Activated CD8-positive, alpha-beta memory T cell treated with anti-CD3 and anti-CD28 coated beads, Interleukin-2, amount 50 U/mL, for 1 hour (primary cell): ENCODE data around the gene SLC36A4.
"Not testable (repeated sequence)": the region's sequence is repeated elsewhere in the genome, so short reads cannot be mapped to it uniquely, and the experiment has no call there.

Experiments
- DNase-seq: peaks from one replicate; pipeline ENCODE4 v3.0.0-alpha.2; 2020; ENCODE audit errors: extremely low read depth

The SLC36A4 gene

GRCh38 chr11:93122535-93123235 lies 75.1 kb downstream of the SLC36A4 start:
- DNase-seq, result no peak

- DNase-seq, result no peak
These were observed 79.5 kb downstream of the SLC36A4 start for GRCh38 chr11:93118276-93118675.

- DNase-seq, result no peak
These were observed 80.2 kb downstream of the SLC36A4 start for GRCh38 chr11:93117565-93117964.

- DNase-seq, result no peak
These were observed 81.0 kb downstream of the SLC36A4 start for GRCh38 chr11:93116641-93117441.

- no peak for DNase-seq
These were observed 83.5 kb downstream of the SLC36A4 start for GRCh38 chr11:93114304-93114703.

- no peak for DNase-seq
These were observed 84.0 kb downstream of the SLC36A4 start for GRCh38 chr11:93113824-93114223.

GRCh38 chr11:93111147-93111546 lies 86.6 kb downstream of the SLC36A4 start:
- not testable (repeated sequence) for DNase-seq

- no peak for DNase-seq
These were observed 97.6 kb downstream of the SLC36A4 start for GRCh38 chr11:93100211-93100610.

- no peak for DNase-seq
These were observed 98.0 kb downstream of the SLC36A4 start for GRCh38 chr11:93099806-93100205.
